Endometrium (tissue), 2 donors: Measurements from ENCODE around the gene MPRIP.

Experiments used
- FAIRE-seq: peaks from 2 replicates; lab custom pipeline; 2012; peaks lifted over from hg19 to GRCh38; lab: Jason Lieb, UNC
- donor health status: control.
- donor health status: control.

Gene MPRIP

DNA sequence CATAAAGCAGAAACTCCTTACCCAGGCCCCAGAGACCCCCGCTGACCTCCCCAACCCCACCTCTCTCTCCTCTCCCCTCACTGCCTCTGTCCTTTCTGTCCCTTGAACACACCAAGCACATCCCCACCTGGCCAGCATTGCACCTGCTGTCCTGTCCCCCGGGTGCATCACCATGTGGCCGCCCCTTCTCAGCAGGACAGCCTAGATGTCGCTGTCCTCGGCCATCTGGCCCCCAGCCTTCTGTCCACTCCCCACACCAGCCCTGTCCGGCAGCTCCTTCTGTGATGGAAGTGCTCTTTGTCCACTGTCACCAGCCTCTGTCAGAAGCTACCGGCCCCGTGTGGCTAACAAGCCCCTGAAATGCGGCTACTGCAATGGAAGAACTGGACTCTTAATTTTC lies 12.3 kb upstream of the MPRIP start:
- no peak for FAIRE-seq

DNA sequence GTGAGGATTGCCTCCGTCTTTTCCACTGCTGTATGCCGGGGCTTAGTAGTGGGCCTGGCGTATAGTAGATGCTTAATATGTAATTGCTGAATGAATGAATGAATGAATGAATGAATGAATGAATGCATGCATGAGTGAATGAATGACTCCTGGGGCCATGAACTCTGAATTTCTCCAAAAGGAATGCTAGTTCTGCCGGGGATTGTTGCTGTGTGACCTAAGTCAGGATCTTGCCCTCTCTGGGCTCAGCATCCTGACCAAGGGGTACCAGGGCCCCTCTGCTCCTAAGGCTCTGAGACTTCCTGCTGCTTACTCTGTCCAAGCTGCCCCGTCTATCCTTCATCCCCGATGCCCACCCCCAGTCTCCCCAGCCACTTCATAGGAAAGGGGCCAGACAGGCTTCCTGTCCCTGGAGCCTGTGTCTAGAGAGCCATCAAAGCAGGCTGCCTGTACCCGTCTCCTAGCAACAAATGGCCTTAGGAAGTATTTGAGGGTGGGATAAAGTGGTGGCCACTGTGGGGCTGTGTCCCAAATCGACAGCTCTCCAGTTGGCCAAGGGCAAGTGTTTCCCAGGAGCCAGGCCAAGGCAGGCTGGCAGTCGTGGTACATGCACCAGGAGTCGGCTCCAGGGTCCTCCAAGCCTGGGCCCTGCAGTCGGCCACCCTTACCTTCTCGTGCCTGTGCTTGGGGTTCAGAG lies 11.6 kb upstream of the MPRIP start:
- FAIRE-seq, result no peak

DNA sequence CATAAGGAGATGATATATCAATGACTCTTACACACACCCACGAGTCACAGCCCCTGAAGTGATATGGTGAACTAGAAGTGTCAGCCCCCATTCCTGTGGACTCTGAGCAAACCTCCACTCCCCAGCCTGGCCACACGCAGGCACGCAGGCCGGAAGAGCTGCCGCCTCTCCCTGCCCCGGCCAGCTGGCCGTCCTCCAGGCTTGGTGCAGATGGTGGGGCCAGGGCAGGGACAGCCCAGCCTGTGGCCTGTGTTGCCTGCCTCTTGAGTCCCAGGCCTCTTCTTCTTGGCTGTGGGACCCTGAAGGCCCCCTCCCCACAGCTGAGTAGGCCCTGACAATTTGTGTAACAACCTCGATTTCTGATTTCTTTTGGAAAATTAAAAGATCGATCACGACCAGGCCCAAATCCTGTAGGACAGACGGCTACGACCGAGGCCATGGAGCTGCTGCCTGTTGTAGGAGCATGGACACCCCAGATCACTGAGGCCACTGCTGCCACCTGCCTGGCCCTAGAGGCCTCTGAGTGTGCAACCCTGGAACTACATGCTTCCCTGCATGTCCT lies 10.0 kb upstream of the MPRIP start:
- no peak for FAIRE-seq

DNA sequence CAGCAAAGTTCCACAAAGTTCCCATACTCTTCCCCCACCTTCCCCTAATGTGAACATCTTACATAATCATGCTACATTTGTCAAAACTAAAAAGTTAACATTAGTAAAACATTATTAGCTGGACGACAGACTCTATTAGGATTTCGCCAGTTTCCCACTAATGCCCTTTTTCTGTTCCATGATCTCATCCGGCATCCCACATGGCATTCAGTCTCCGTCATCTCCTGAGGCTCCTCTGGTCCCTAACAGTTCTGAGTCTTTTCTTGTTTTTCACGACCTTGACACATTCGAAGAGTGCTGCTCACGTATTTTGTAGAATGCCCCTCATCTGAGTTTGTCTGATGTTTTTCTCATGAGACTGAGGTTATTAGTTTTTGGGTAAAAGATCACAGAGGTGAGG lies 8.8 kb upstream of the MPRIP start:
- no peak for FAIRE-seq

DNA sequence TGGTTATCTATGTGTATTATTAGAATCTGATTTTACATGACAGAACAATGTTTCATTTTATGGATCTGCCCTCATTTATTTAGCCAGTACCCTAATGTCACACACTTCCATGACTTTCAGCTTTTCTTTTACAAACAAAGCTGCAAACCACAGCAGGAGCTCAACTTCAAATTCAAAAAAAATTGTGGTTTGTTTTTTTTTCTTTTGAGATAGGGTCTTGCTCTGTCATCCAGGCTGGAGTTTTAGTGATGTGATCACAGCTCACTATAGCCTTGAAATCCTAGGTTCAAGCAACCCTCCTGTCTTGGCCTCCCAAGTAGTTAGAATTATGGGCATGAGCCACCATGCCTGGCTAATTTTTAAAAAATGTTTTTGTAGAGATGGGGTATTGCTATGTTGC lies 8.2 kb upstream of the MPRIP start:
- FAIRE-seq, result no peak

DNA sequence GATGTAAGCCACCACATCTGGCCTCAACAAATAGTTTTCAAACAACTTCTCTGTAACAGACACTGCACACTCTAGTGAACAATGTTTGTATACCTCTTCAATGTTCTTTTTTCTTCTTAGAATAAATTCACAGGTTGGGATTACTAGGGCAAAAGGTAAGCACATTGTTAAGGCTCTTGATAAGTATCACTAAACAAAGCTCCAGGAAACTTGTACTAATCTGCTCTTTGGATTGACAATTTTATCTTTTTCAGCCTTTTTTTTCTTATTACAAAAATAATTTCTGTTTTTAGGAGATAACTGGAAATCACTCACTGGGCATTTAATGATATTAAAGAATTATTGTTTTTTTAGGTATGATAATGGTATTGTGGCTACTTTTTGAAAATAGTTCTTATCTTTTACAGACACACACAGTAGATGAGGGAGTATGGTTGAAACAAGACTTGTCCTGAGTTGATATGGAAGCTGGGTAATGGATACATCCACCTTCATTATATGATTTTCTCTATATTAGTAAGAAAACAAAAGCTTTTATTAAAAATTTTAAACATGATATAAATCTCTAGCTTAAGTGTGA lies 7.7 kb upstream of the MPRIP start:
- no peak for FAIRE-seq

DNA sequence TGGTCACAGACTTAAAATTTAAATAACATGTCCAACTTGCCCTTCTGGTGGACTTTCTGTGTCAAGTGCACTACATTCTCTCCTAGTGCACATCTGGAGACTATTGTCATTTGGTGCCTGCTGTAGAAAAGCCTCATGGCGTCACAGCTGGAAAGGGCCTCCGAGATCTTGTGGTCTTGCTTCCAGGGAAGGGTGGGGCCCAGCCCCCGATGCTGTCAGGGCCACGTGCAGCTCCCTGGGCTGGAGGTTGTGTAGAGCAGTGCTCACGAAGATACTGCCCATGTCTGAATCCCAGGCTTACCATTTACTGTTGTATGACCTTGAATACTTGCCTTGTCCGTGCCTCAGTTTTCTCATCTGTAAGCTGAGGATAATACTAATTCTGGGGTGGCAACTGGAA lies 6.8 kb upstream of the MPRIP start:
- no peak for FAIRE-seq

DNA sequence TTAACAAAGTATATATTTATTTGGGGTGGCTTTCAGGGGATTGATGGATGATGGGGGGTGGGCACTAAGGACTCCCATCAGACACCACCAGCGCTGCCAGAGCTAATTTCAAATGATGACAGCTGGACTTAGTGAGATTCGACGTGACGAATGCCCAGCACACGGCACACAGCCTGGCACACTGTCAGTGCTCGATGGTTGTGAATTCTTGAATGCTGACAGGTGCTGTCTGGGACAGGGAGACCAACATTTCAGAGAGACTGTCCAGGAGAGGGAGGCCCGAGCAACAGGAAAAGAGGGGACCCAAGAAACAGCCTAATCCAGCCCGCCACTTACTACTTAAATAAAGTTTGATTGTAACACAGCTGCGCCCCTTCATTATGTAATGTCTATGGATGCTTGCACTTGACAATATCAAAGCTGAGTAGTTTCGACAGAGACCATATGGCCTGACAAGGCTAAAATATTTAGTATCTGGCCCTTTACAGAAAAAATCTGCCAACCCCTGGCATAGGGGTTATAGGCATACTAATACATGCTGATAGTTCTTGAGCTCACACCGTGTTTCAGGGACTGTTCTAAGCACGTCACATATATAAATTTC lies 6.2 kb upstream of the MPRIP start:
- no peak for FAIRE-seq

DNA sequence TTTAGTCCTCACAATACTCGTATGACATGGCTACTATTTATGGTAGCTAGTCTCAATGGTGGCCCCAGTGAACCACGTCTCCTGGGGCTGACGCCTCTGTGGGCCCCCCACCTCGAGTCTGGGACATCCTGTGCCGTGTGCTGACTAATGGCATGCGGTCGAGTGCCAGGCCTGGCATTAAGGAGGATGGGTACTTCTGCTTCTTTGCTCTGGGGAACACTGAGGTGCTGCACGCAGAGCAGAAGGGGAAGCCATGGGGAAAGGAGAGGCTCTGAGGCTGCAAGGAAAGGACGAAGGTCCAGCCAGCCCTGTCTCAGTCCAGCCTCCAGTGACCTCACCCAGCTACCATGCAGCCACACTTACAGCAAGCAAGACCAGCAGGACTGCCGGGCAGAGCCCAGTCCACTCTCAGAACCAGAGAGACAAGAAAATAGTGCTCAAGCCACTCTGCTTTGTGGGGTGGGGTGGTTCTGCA lies 5.7 kb upstream of the MPRIP start:
- no peak for FAIRE-seq

DNA sequence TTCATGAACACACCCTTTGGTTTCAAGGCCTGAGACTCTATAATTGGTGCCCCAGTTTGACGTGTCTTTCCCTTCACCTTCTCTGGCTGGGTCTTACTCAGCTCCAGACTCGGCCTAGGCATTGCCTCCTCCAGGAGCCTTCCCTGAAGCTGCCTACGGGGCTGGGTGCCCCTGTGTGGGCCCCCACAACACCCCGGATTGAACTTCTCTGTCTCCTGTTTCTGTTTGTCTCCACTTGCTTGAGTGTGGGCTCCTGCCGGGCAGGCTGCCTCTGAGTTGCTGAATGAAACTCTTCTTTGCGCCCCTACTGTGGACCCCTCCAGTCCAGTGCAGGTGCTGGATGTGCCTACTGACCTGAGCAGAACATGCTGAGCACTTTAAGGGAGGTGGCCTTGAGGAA lies 2.3 kb upstream of the MPRIP start:
- FAIRE-seq, result no peak

DNA sequence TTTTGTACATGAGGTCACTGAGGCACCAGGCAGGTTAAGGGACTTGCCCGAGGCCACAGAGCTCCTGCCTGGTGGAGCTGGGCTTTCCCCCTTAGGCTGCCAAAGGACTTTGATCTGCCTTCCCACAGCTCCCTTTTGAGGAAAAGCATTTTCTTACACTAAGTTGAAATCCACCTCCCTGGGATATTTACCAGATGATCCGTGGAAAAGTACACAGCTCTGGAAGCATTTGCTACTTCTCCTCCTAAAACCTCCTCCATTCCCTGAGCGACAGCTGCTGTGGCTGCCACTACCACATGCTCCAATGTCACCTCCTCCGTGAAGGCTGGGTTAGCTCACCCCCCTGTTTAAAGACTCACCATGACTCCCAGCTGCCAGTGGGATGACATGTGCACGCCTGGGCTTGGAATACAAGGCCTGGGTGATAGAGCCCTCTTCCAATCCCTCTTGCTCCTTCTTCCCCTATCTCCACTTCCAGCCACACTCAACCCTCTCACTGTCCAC lies 1.2 kb upstream of the MPRIP start:
- FAIRE-seq, result no peak

DNA sequence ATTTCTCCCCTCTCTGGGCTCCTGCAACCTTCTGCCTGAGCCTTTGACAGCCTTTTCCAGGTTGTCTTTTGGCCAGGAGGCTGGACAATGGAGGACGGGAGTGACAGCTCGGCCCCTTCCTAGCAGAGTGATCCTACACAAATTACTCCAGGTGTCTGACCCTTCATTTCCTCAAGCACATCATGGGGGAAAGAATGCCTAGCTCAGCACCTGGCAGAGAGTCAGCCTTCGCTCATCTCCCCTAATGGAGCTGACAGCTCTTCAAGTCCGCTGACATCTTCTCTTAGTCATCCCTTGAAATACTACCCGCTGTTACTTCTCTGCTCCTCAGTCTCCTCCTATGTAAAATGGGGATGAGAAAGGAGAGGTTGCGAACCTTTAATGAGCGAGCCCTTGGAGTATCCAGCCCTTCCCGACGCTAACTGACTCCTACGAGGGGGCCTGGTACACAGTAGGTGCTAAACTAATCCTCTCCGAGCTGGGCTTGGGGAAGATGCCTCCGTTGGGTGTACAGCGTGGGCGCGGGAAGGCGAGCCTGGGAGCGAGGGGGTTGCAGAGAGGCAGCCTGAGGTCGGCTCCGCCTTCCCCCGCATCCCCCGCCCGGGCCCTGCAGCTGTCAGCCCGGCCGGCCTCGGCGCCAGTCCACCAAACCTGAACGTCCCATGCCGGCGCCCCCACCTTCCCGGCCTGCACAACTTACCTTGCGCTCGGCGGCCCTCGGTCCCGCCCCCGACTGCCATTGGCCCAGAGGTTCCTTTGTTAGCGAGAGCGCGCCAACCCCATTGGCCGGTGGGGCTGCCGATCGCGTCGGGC lies 480 bp upstream of the MPRIP start:
- FAIRE-seq, result no peak

DNA sequence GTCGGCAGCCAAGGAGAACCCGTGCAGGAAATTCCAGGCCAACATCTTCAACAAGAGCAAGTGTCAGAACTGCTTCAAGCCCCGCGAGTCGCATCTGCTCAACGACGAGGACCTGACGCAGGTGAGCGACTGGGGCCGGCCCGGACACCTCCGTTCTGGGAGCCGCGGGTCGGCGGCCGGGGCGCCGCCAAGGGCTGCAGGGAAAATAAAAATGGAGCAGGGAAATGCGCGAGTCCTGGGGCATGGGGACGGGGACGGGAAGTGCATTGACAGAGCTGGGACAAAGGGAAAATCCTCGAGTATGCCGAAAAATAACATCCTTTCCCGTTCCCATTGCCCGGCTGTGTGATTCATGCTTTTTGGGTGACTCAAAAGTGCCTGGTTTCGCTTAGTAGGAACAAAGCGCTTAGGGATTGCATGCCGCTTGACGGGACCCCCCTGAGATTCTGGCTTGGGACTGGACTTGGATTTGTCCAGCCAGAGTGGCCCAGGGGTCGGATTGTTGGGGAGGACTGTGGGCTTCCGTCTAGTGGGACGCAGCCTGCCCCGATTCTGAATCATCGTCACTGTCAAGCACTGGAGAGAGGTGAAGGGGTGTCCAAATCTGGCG lies 699 bp downstream of the MPRIP start:
- FAIRE-seq, result no peak

DNA sequence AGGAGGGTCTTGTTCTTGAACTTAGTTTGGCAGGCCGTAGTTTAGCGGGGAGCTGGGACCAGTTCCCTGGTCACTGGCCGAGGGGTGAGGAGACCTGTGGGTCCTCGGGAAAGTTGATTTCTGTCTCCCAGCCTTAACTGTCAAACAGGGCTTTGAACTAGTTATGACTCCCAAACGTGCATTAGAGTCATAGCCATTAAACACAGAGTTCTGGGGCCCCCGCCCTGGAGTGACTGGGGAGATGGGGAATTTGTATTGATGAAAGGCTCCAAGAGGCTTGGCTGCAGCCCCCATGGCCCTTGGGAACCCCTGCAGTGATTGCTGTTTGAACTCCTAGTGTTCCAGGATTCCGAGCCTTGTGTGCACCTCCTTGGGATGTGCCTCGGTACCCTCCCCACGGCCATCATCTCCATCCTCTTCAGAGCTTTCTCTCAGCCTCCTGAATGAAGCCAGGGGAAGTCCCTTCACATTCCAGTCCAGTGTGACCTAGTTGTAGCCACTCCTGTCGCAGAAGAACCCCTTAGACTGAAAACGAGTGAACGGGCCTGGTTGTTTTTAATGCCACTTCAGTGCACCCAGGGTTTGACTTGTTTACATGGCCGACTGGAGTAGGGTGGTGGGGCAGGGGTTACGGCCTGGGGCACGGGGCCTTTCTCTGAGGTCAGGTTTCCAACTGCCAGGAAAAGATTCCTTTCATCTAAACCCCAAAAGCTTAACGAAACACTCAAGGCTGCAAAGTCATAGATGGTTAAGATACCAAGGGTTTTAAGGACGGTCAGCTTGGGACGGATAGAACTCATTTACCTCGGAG lies 1.4 kb downstream of the MPRIP start:
- FAIRE-seq, result no peak

DNA sequence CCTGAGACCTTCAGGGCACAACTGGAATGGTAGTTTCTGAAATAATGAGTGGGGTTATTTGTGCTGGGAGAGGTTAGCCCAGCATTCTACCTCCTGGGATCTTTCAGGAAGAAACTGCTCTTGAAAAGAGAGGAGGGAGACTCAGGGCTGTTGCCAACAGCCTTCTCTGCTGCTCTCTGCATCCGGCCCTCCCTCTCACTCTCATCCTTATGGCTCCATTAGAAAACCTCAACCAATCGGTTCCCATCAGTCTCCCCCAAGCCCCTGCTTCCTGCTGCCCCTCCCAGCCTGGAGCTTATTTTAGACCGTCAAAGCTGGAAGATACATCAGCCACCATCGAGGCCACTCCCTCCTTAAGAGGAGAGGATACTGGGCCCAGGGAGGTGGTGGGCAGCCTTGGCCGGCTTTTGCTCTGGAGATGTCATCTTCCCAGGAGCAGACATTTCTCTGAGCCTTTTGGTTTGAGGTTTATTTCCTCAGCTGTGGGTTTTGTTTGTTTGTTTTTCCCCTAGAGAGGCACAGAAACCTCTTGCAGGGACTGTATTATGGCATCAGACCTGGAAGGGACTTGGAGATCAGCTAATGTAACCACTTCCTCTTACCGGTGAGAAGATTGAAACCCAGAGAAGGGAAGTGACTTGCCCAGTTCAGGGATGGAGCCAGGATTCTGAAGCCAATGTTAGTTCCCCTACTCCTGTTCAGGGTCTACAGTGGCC lies 2.7 kb downstream of the MPRIP start:
- no peak for FAIRE-seq

DNA sequence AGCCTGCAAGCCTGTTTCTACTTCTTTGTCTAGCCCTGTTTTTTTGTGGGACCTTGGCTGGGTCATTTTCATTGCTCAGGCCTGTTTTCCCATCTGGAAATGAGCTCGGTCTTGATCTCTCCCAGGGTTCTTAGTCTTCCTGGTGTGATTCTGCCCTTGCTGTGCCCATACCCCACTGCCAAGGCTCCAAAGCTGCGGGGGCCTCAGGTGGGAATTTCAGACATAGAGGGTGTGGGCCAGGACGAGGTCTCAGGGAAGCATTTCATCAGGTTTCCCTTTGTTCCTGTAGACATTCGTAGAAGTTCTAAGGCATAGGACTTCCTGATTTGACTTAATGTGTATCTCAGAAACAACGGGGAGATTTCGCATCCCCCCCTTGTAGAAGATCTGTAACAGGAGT lies 5.8 kb downstream of the MPRIP start:
- FAIRE-seq, result no peak

DNA sequence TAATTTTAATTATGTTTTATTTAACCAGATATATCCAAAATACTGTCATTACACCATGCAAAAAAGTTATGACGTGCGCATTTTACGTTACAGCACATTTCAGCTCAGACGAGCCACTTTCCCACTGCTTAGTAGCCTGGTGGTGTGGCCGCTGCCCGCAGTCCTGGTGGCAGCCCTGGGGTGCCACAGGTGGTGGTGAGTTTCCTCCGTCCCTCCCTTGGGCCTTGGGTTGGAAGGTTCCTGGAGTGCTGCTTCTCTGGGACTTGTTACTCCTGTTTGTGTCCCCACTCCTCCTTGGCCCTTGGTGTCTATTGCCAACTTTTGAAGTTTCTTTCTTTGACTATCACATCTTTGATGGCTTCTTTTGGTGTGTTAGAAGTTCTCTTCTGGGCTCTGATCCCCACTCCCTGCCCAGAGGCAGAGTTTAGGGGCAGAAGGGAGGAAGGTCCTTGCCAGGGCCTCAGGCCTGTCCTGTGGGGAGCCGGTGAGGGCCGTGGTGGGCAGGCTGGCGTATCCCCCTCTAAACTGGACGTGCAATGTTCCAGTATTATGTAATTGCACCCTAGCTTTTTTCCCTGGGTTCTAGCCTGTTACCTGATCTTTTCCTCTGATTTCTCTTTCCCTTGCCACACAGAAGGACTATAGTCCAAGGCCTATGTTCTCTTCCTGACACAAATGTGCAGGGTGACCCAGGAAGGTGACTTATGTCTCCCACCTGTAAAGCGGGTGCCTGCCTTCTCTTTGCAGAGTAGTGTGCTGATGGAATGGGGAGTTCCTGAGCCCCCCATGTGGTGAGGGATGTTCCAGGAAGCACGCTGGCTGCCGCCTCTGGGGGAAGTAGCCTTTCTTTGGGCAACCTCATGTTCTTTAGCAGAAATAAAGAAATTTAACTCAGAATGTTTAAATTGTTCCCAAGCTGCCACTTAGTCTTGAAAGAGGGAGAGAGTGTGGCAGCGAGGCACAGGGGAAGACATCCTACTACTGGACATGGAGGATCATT lies 8.4 kb downstream of the MPRIP start:
- no peak for FAIRE-seq

DNA sequence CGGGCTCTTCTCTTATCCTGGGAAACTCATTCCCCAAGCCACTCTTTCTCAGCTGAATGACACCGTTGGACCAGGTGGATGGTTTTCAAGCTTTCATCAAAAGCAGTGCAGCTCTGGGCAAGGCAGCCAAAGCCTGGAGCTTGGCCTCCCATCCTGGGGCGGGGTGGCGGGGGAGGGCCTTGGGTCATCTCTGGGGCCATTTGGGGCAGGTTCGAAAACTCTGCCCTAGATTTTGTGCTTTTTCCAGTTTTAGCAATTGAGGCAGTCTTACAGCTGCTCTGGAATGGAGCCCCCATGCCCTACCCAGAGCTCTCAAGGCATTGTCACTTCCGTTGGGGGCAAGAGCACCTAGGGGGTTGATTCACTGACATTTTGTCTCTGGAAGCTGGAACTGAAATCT lies 9.1 kb downstream of the MPRIP start:
- no peak for FAIRE-seq

DNA sequence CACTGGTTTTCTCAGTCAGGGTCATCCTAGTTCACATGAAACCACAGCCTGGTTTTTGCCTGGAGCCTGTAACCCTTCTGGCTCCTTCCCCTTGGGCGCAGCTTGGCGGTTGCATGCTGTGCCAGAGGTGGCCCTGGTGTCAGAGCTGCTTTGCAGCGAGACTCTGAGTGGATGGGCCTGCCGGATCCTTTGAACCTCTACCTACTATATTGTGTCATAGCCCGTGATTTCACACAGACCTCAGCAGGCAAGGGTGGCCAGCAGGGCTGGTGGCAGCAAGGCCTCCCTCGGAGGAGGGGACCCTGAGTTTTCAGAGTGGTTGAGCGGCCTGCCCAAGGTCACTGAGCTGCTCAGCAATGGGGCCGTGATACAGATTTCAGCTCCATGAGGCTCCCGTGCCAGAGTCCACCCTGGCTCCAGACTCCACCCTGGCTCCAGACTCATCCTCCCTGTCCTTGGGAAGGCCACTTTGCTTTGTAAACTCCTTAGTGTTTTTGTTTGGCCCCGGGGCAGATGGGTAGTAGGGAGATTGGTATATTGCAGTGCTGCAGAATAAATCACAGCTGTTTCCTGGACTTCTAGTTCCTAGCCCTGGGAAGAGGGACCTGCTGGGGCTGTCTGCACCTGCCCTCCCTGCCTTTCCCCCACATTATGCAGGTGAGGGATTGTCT lies 9.7 kb downstream of the MPRIP start:
- FAIRE-seq, result no peak
